Panc1 (cell line): ENCODE measurements around the gene RXFP3.

Experiments
- CTCF ChIP-seq: fragments of 450-650 bp; IDR thresholded peaks from 2 replicates; pipeline ENCODE4 v1.5.1; 2017; ENCODE audit warnings: mild to moderate bottlenecking
- POLR2AphosphoS5 ChIP-seq: IDR thresholded peaks from 2 replicates; pipeline ENCODE4 v1.6.1; 2012; ENCODE audit warnings: mild to moderate bottlenecking, low read depth, low read length, moderate library complexity

GRCh38 chr5:33984671-33985124 lies 48.5 kb downstream of the RXFP3 start, which contains the start of gene SLC45A2:
- TF ChIP-seq CTCF, result no peak
- no peak for TF ChIP-seq POLR2AphosphoS5
